HepG2 (cell line): ENCODE measurements around the gene KXD1. TPM values are rescaled to one million over a fixed set of nuclear protein-coding genes. Genes with fewer than 3 reads are reported as not detected.

ENCODE experiments used
- BORCS8-MEF2B ChIP-seq: sonication (generic); formaldehyde crosslinking; IDR thresholded peaks from 2 replicates; pipeline ENCODE4 v1.8.0; 2022; ENCODE audit warnings: mild to moderate bottlenecking, missing genetic modification reagents
- ELF1 ChIP-seq: sonication (generic); formaldehyde crosslinking; IDR thresholded peaks from 2 replicates; pipeline ENCODE4 v1.4.0; 2020; ENCODE audit warnings: missing genetic modification reagents
- GMEB2 ChIP-seq: IDR thresholded peaks from 2 replicates; pipeline ENCODE4 v1.6.1; 2016; ENCODE audit warnings: missing biosample characterization, missing genetic modification reagents, low read depth
- HIVEP1 ChIP-seq: sonication (generic); formaldehyde crosslinking; IDR thresholded peaks from 2 replicates; pipeline ENCODE4 v1.4.0; 2020; ENCODE audit warnings: mild to moderate bottlenecking, missing genetic modification reagents
- SKI ChIP-seq: fragments of 450-650 bp; IDR thresholded peaks from one replicate; pipeline ENCODE4 v1.6.1; 2018; ENCODE audit warnings: mild to moderate bottlenecking; ENCODE audit not compliant: partially characterized antibody
- ZBED4 ChIP-seq: sonication (generic); formaldehyde crosslinking; IDR thresholded peaks from 2 replicates; pipeline ENCODE4 v1.4.0; 2020; ENCODE audit warnings: missing genetic modification reagents, borderline replicate concordance
- ZC3H13 ChIP-seq: sonication (generic); formaldehyde crosslinking; IDR thresholded peaks from 2 replicates; pipeline ENCODE4 v1.8.1; 2023; ENCODE audit warnings: mild to moderate bottlenecking, missing genetic modification reagents, moderate library complexity
- ZNF24 ChIP-seq: fragments of 450-650 bp; IDR thresholded peaks from 2 replicates; pipeline ENCODE4 v1.6.1; 2017; ENCODE audit warnings: antibody characterized with exemption, mild to moderate bottlenecking
- ZNF33A ChIP-seq: sonication (generic); formaldehyde crosslinking; IDR thresholded peaks from 2 replicates; pipeline ENCODE4 v1.5.1; 2020; ENCODE audit warnings: missing genetic modification reagents, mild to moderate bottlenecking, moderate library complexity, borderline replicate concordance
- ZNF609 ChIP-seq: sonication (generic); formaldehyde crosslinking; IDR thresholded peaks from 2 replicates; pipeline ENCODE4 v1.4.0; 2020; ENCODE audit warnings: mild to moderate bottlenecking, missing genetic modification reagents, borderline replicate concordance
- ZNF687 ChIP-seq: sonication (generic); formaldehyde crosslinking; IDR thresholded peaks from 2 replicates; pipeline ENCODE4 v1.5.1; 2020; ENCODE audit warnings: mild to moderate bottlenecking, missing genetic modification reagents, moderate library complexity
- ZNF773 ChIP-seq: sonication (generic); formaldehyde crosslinking; IDR thresholded peaks from 2 replicates; pipeline ENCODE4 v1.4.0; 2020; ENCODE audit warnings: missing genetic modification reagents, borderline replicate concordance
- ZNF839 ChIP-seq: sonication (generic); formaldehyde crosslinking; IDR thresholded peaks from 2 replicates; pipeline ENCODE4 v1.4.0; 2020; ENCODE audit warnings: missing genetic modification reagents, mild to moderate bottlenecking, borderline replicate concordance
- polyA plus RNA-seq, 8 experiments: library from polyadenylated mRNA; depleted of rRNA in 3 of 8; stranded (reverse) in 7 of 8; unstranded in 1 of 8; fragments of >200 nt; fragmentation: Illumina TruSeq in 4 of 8; extraction: Trizol in 4 of 8; gene quantifications; 2 replicates each; pipeline versions ENCODE4 v1.2.1 to v1.2.3, GENCODE V29; 2011 to 2016; ENCODE audit warnings: low read depth in 4 of 8, missing spikeins in 1 of 8, mixed read lengths in 1 of 8; ENCODE audit not compliant: insufficient read depth in 1 of 8
- total RNA-seq, 5 experiments: library from RNA; depleted of rRNA; stranded (reverse); fragments of >200 nt; fragmentation: Illumina TruSeq; extraction: Trizol; gene quantifications; 2 replicates each; pipeline ENCODE4 v1.2.3, GENCODE V29; 2016; ENCODE audit warnings: low read depth in 1 of 5

KXD1 gene
- total and polyA plus RNA-seq, 2 of the 13 experiments (the other 11 are each of a cell fraction or from before 2014, with no cell fraction given) = 44.6 to 143 TPM

GRCh38 chr19:18519962-18520847 is 37.5 kb upstream of the KXD1 start (continued):
- TF ChIP-seq ZBED4 (CRISPR knock-in tag) (0 out of 2 replicates have a peak, but pooled peaks have one; percentile 32), BORCS8-MEF2B (peak; percentile 65; the same call in 1 of the 2 replicates), GMEB2 (no peak), ZNF839 (CRISPR knock-in tag) (no peak), ZNF773 (CRISPR knock-in tag) (no peak), ZNF687 (CRISPR knock-in tag) (peak; percentile 62), ZNF609 (peak; percentile 61; the same call in 1 of the 2 replicates), HIVEP1 (CRISPR knock-in tag) (peak; percentile 68), ZNF33A (CRISPR knock-in tag) (no peak), ZNF24 (no peak), SKI (peak; percentile 64), ELF1 (CRISPR knock-in tag) (peak; percentile 52; the same call in 1 of the 2 replicates), ZC3H13 (0 out of 2 replicates have a peak, but pooled peaks have one; percentile 30)
